SK-N-SH treated with all-trans-retinoic acid at 6 μM for 48 hours (cell line): ENCODE results near the gene KIF7.

Source experiments
- ARNTL ChIP-seq: fragments of 450-650 bp; formaldehyde crosslinking; IDR thresholded peaks from 2 replicates; pipeline ENCODE4 v1.5.0; 2020; ENCODE audit warnings: low read depth, mild to moderate bottlenecking, moderate library complexity, borderline replicate concordance
- BACH2 ChIP-seq: fragments of 250-450 bp; sonication (Bioruptor Pico); IDR thresholded peaks from 2 replicates; pipeline ENCODE4 v1.9.0; 2021; ENCODE audit warnings: mild to moderate bottlenecking, borderline replicate concordance
- ISL1 ChIP-seq: fragments of 250-450 bp; sonication (Bioruptor Pico); IDR thresholded peaks from 2 replicates; pipeline ENCODE4 v2.1.2; 2022; ENCODE audit warnings: mild to moderate bottlenecking, moderate library complexity
- OSR1 ChIP-seq: fragments of 250-450 bp; sonication (Bioruptor Pico); IDR thresholded peaks from 2 replicates; pipeline ENCODE4 v1.8.0; 2022; ENCODE audit warnings: moderate library complexity, mild to moderate bottlenecking, inconsistent platforms
- PPARA ChIP-seq: fragments of 250-450 bp; sonication (Bioruptor Pico); IDR thresholded peaks from 2 replicates; pipeline ENCODE4 v1.5.0; 2020; ENCODE audit warnings: mild to moderate bottlenecking, borderline replicate concordance
- RARB ChIP-seq: fragments of 250-450 bp; sonication (Bioruptor Pico); IDR thresholded peaks from 2 replicates; pipeline ENCODE4 v1.8.0; 2021; ENCODE audit warnings: mild to moderate bottlenecking, moderate library complexity
- SNAI2 ChIP-seq: fragments of 250-450 bp; sonication (Bioruptor Pico); IDR thresholded peaks from 2 replicates; pipeline ENCODE4 v1.5.0; 2020; ENCODE audit warnings: mild to moderate bottlenecking, moderate library complexity
- TCF4 ChIP-seq: fragments of 250-450 bp; sonication (Bioruptor Pico); IDR thresholded peaks from 2 replicates; pipeline ENCODE4 v1.8.0; 2021; ENCODE audit warnings: mild to moderate bottlenecking, moderate library complexity, borderline replicate concordance
- ZFP3 ChIP-seq: fragments of 250-450 bp; sonication (Bioruptor Pico); IDR thresholded peaks from 2 replicates; pipeline ENCODE4 v1.5.0; 2020; ENCODE audit warnings: mild to moderate bottlenecking, moderate library complexity
- TF ChIP-seq, protein P1 (sequence below): fragments of 250-450 bp; sonication (Bioruptor Pico); IDR thresholded peaks from 2 replicates; pipeline ENCODE4 v1.8.0; 2020; ENCODE audit warnings: mild to moderate bottlenecking, moderate library complexity, borderline replicate concordance
- TF ChIP-seq, protein P2 (sequence below): fragments of 250-450 bp; sonication (Bioruptor Pico); IDR thresholded peaks from 2 replicates; pipeline ENCODE4 v1.5.0; 2020; ENCODE audit warnings: mild to moderate bottlenecking, moderate library complexity
- TF ChIP-seq, protein P3 (sequence below): fragments of 250-450 bp; sonication (Bioruptor Pico); IDR thresholded peaks from 2 replicates; pipeline ENCODE4 v1.8.0; 2021; ENCODE audit warnings: low read depth, mild to moderate bottlenecking, moderate library complexity, borderline replicate concordance

DNA sequence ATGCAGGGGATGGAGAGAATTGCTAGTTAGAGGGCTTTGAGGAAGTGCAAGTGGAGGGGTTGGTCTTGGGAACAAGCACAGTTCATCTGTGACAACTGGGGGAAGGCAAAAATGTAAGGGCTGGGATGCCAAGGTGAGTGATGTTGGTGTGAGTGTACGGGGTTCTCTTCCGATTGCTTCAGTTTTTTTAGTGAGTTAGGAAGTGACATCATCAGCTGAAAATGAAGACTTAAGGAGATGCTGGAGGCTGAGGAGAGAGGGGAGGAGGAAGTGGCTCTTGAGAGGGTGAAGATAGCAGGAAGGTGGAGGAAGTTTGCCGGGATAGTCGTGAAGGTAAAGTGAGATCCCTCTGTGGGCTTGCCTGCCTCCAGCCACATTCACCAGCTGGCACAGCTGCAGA, 67.3 kb downstream of the KIF7 start:
- TF ChIP-seq RARB (CRISPR knock-in tag) (no peak), ARNTL (CRISPR knock-in tag) (no peak), SNAI2 (CRISPR knock-in tag) (no peak), TCF4 (CRISPR knock-in tag) (no peak), OSR1 (no peak), BACH2 (CRISPR knock-in tag) (no peak), PPARA (no peak), ISL1 (no peak), ZFP3 (CRISPR knock-in tag) (no peak)
- TF ChIP-seq, protein P1, sequence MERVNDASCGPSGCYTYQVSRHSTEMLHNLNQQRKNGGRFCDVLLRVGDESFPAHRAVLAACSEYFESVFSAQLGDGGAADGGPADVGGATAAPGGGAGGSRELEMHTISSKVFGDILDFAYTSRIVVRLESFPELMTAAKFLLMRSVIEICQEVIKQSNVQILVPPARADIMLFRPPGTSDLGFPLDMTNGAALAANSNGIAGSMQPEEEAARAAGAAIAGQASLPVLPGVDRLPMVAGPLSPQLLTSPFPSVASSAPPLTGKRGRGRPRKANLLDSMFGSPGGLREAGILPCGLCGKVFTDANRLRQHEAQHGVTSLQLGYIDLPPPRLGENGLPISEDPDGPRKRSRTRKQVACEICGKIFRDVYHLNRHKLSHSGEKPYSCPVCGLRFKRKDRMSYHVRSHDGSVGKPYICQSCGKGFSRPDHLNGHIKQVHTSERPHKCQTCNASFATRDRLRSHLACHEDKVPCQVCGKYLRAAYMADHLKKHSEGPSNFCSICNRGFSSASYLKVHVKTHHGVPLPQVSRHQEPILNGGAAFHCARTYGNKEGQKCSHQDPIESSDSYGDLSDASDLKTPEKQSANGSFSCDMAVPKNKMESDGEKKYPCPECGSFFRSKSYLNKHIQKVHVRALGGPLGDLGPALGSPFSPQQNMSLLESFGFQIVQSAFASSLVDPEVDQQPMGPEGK (CRISPR knock-in tag), result no peak
- TF ChIP-seq, protein P2, sequence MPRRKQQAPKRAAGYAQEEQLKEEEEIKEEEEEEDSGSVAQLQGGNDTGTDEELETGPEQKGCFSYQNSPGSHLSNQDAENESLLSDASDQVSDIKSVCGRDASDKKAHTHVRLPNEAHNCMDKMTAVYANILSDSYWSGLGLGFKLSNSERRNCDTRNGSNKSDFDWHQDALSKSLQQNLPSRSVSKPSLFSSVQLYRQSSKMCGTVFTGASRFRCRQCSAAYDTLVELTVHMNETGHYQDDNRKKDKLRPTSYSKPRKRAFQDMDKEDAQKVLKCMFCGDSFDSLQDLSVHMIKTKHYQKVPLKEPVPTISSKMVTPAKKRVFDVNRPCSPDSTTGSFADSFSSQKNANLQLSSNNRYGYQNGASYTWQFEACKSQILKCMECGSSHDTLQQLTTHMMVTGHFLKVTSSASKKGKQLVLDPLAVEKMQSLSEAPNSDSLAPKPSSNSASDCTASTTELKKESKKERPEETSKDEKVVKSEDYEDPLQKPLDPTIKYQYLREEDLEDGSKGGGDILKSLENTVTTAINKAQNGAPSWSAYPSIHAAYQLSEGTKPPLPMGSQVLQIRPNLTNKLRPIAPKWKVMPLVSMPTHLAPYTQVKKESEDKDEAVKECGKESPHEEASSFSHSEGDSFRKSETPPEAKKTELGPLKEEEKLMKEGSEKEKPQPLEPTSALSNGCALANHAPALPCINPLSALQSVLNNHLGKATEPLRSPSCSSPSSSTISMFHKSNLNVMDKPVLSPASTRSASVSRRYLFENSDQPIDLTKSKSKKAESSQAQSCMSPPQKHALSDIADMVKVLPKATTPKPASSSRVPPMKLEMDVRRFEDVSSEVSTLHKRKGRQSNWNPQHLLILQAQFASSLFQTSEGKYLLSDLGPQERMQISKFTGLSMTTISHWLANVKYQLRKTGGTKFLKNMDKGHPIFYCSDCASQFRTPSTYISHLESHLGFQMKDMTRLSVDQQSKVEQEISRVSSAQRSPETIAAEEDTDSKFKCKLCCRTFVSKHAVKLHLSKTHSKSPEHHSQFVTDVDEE (CRISPR knock-in tag), result no peak
- TF ChIP-seq, protein P3, sequence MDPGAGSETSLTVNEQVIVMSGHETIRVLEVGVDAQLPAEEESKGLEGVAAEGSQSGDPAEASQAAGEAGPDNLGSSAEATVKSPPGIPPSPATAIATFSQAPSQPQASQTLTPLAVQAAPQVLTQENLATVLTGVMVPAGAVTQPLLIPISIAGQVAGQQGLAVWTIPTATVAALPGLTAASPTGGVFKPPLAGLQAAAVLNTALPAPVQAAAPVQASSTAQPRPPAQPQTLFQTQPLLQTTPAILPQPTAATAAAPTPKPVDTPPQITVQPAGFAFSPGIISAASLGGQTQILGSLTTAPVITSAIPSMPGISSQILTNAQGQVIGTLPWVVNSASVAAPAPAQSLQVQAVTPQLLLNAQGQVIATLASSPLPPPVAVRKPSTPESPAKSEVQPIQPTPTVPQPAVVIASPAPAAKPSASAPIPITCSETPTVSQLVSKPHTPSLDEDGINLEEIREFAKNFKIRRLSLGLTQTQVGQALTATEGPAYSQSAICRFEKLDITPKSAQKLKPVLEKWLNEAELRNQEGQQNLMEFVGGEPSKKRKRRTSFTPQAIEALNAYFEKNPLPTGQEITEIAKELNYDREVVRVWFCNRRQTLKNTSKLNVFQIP (CRISPR knock-in tag), result no peak
